Activated CD8-positive, alpha-beta T cell treated with anti-CD3 and anti-CD28 coated beads for 36 hours (primary cell): Measurements from ENCODE around the gene EYS. TPM values are rescaled to one million over a fixed set of nuclear protein-coding genes. Genes with fewer than 3 reads are reported as not detected.

ENCODE experiments used
- ATAC-seq: fragments of 200-7000 bp; cut with Tn5 transposase; one replicate; pipeline ENCODE4 v1.10.0; 2021; ENCODE audit warnings: mild to moderate bottlenecking, moderate library complexity
- CTCF ChIA-PET: fragments of 350-600 bp; sonication (Branson Sonifier 250); formaldehyde crosslinking; loops from one replicate; lab custom pipeline; 2021; ENCODE audit warnings: antibody characterized with exemption; lab: Charles Lee
- POLR2A ChIA-PET: fragments of 350-600 bp; sonication (Branson Sonifier 250); formaldehyde crosslinking; loops from one replicate; lab custom pipeline; 2021; ENCODE audit warnings: antibody characterized with exemption; lab: Charles Lee
- DNase-seq: peaks from one replicate; pipeline ENCODE4 v3.0.0-alpha.2; 2020
- H3K27ac Mint-ChIP-seq: one replicate; pipeline ENCODE4 v1.8.0; 2021; ENCODE audit warnings: mild to moderate bottlenecking, mixed read lengths
- H3K27me3 Mint-ChIP-seq: one replicate; pipeline ENCODE4 v1.8.0; 2021; ENCODE audit warnings: mixed read lengths
- H3K36me3 Mint-ChIP-seq: one replicate; pipeline ENCODE4 v1.8.0; 2021; ENCODE audit warnings: low read depth, mixed read lengths
- H3K4me1 Mint-ChIP-seq: one replicate; pipeline ENCODE4 v1.8.0; 2021; ENCODE audit warnings: low read depth, mixed read lengths
- H3K4me3 Mint-ChIP-seq: one replicate; pipeline ENCODE4 v1.8.0; 2021; ENCODE audit warnings: mild to moderate bottlenecking, moderate library complexity, mixed read lengths
- H3K9me3 Mint-ChIP-seq: one replicate; pipeline ENCODE4 v1.8.0; 2021; ENCODE audit warnings: mixed read lengths
- intact Hi-C: fragments of 100-400 bp; cut with micrococcal nuclease; formaldehyde crosslinking; loops from one replicate; pipeline ENCODE4 v1.10.0; 2022
- total RNA-seq, 2 experiments: library from RNA; stranded (reverse); gene quantifications; one replicate each; pipeline ENCODE4 v1.2.3, GENCODE V29; 2021
- TF ChIP-seq, protein P1 (sequence below): fragments of 200-600 bp; IDR thresholded peaks from one replicate; pipeline ENCODE4 v1.8.0; 2022; ENCODE audit warnings: antibody characterized with exemption, mild to moderate bottlenecking

Gene EYS
- total RNA-seq, 2 experiments from 2014 or later, result not detected

DNA sequence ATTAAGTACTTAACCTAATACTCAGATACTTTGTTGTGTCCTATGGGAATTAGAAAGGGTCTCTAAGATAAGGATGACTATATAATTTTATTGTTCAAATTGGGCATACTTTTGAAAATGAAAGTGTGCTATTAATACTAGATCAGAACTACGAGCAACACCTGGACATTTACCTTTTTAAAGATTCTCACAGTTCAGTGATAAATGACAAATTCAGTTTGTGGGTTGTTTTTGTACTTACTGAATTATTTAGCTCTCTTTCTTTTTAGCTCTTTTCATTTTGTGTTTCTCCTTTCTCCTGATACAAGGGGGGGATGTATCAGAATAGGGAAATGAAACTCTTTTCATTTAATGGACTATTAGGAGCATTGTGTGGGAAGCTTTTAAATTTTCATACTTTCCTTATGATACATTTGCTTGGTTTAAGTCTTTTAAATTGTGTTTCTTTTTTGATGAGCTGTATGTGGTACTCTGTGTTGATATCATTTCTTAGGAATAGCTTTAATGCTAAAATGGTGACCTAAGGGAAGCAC lies 2023.9 kb downstream of the EYS start:
- H3K36me3 Mint-ChIP-seq, result peaks cover 53% of the 10 kb centered on the region
- intact Hi-C loops, result no loop called here

GRCh38 chr6:63677282-63677681 lies 2029.7 kb downstream of the EYS start:
- Mint-ChIP-seq H3K27me3 (no peaks in the 10 kb centered on the region), H3K9me3 (no peaks in the 10 kb centered on the region), H3K36me3 (peaks cover 24% of the 10 kb centered on the region), H3K4me1 (peaks cover 40% of the 10 kb centered on the region), H3K27ac (no peak overlapping the region), H3K4me3 (no peak overlapping the region)
- DNase-seq (no peak), ATAC-seq (no peak)
- TF ChIP-seq, protein P1, sequence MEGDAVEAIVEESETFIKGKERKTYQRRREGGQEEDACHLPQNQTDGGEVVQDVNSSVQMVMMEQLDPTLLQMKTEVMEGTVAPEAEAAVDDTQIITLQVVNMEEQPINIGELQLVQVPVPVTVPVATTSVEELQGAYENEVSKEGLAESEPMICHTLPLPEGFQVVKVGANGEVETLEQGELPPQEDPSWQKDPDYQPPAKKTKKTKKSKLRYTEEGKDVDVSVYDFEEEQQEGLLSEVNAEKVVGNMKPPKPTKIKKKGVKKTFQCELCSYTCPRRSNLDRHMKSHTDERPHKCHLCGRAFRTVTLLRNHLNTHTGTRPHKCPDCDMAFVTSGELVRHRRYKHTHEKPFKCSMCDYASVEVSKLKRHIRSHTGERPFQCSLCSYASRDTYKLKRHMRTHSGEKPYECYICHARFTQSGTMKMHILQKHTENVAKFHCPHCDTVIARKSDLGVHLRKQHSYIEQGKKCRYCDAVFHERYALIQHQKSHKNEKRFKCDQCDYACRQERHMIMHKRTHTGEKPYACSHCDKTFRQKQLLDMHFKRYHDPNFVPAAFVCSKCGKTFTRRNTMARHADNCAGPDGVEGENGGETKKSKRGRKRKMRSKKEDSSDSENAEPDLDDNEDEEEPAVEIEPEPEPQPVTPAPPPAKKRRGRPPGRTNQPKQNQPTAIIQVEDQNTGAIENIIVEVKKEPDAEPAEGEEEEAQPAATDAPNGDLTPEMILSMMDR, result no peak
- ChIA-PET POLR2A (no interaction called here), CTCF (interaction anchor here (0.8 kb wide), 1 partner anchor 13 kb away, joined by 3 read pairs; no protein-coding TSS in a partner anchor)
- intact Hi-C loops, result no loop called here

More for the DNA sequence above, 2023.9 kb downstream of the EYS start:
- TF ChIP-seq, protein P1, result no peak
- ChIA-PET POLR2A (no interaction called here), CTCF (interaction anchor here (0.7 to 1.8 kb wide), 4 partner anchors 18 to 84 kb away, joined by 3 to 8 read pairs (median 5); no protein-coding TSS in a partner anchor)
- Mint-ChIP-seq H3K27ac (peak overlapping the region; percentile 56), H3K9me3 (no peaks in the 10 kb centered on the region), H3K4me3 (no peak overlapping the region), H3K4me1 (peaks cover 61% of the 10 kb centered on the region), H3K27me3 (no peaks in the 10 kb centered on the region)
- DNase-seq (no peak), ATAC-seq (no peak)

DNA sequence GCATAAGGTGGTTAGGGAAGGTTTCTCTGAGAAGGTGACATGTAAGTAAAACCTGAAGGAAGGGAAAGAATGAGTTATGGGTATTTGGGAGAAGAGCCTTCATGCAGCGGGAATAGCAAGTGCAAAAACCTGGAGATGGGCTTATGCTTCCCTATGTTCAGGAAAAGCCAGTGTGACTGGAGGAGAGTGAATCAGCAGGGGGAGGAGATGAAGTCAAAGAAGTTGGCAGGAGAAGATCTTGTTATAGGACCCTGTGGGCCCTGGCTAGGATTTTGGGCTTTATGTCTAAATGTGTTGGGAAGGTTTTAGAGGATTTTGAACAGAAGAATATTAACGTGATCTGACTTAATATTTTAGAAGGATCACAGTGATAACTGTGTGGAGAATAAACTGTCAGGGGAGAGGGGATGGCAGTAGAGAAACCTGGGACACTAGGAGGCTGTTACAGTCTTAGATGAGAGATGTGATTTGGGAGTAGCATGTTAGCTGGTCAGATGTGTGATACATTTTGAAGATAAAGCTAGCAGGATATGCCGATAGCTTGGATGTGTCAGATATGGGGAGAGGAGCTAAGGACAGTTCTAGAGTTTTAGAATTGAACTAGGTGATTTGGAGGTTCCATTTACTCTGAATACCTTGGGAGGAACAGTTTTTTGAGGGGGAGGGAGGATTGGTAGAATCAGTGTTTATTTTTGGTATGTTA lies 2030.5 kb downstream of the EYS start:
- intact Hi-C loops, result no loop called here
- no peaks in the 10 kb centered on the region for H3K27me3 Mint-ChIP-seq

GRCh38 chr6:63675138-63675537 lies 2031.9 kb downstream of the EYS start:
- DNase-seq, result no peak
- H3K36me3 Mint-ChIP-seq, result peaks cover 18% of the 10 kb centered on the region
- TF ChIP-seq, protein P1, result no peak
- ATAC-seq, result peak; percentile 37
- no peak overlapping the region for H3K4me3 Mint-ChIP-seq
- CTCF ChIA-PET, result no interaction called here
- peaks cover 35% of the 10 kb centered on the region for H3K4me1 Mint-ChIP-seq
- no peak overlapping the region for H3K27ac Mint-ChIP-seq
- H3K27me3 Mint-ChIP-seq, result no peaks in the 10 kb centered on the region
- POLR2A ChIA-PET, result no interaction called here
- H3K9me3 Mint-ChIP-seq, result no peaks in the 10 kb centered on the region
- intact Hi-C loops, result no loop called here

More for the DNA sequence above, 2030.5 kb downstream of the EYS start:
- H3K27ac Mint-ChIP-seq, result no peak overlapping the region
- no peaks in the 10 kb centered on the region for H3K9me3 Mint-ChIP-seq
- CTCF ChIA-PET, result interaction anchor here (0.8 kb wide), 1 partner anchor 14 kb away, joined by 3 read pairs; no protein-coding TSS in a partner anchor
- no peak for DNase-seq
- H3K4me1 Mint-ChIP-seq, result peaks cover 36% of the 10 kb centered on the region
- H3K36me3 Mint-ChIP-seq, result peaks cover 22% of the 10 kb centered on the region
- TF ChIP-seq, protein P1, result no peak
- POLR2A ChIA-PET, result no interaction called here
- H3K4me3 Mint-ChIP-seq, result no peak overlapping the region
- no peak for ATAC-seq

DNA sequence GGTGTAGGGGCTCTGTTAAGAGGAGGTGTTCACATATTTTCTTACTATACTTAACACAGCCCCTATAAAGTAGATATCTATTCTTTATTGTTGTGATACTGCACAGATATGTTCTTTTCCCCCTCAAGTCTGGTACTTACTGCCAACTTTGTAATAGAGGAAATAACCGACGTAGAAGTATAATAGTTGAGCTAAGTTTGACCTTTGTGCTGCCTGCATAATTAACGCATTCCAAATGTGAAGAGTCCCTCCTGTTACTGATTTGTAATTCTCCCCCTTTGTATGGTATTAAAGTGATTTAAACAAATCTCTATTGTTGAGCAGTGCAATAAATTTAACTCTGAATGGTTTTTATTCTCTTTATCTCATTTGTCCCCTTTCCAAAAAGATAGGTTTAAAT lies 2032.4 kb downstream of the EYS start:
- H3K27me3 Mint-ChIP-seq, result no peaks in the 10 kb centered on the region
- ChIA-PET CTCF (no interaction called here), POLR2A (no interaction called here)
- H3K4me1 Mint-ChIP-seq, result peaks cover 35% of the 10 kb centered on the region
- H3K9me3 Mint-ChIP-seq, result no peaks in the 10 kb centered on the region
- peaks cover 16% of the 10 kb centered on the region for H3K36me3 Mint-ChIP-seq
- no peak for ATAC-seq
- peak overlapping the region; percentile 11 for H3K27ac Mint-ChIP-seq
- DNase-seq, result no peak
- intact Hi-C loops, result no loop called here
- TF ChIP-seq, protein P1, result no peak
- H3K4me3 Mint-ChIP-seq, result no peak overlapping the region
